Measurements from ENCODE around the gene SOBP.
A peak's percentile ranks its signal among the peaks of the same experiment; 100 is the strongest.

SOBP gene

DNA sequence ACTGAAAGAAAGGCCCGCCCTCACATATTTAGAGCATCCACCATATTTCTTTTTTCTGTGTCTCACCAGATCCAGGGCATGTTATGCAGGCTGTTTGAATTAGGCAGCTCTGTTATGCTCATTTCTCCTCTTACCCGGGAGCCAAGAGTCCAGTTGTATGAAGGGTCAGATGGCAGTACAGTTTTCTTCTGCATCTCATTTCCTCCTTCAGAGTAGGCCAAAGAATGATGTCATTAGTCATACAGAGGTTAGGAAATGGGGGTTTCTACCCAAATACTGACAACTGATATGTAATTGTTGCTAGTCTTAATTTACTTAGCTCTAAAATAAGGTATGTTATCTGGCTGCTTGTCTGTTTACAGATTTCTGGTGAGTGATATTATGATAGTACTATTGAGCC lies 130.8 kb downstream of the SOBP start:
- no peak for DNase-seq

DNA sequence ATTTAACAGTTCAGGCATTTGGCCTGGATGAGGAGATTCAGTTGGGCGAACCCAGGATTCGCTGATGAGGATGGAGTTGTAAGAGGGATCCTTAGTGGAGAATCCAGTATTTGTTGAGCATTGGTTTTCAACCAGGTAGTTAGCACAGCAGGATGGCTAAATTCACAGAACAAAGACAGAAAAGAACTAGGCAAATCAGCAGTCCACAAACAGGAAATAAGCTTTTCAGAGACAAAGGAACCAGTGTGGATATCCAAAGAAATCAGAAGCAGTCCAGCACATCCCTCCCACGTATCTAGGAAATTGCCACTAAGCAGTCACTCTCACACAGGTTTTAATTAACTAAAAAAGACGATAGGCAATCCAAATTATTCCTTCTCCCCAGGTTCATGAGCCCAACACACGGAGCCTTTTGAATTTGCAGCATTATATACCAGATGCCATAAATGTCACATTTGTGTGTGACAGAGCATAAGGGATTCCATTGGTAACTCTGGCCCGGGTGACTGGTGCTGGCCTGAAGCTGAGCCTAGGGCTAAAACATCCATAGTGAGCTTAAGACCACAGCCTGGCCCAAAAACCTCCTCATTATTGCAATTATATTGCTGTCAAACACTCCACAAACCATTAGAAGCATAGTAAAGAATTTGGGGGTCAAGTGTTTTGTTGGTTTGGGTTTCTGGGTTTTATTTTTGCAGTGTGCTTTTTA lies 131.5 kb downstream of the SOBP start:
- DNase-seq: peak; percentile 73

DNA sequence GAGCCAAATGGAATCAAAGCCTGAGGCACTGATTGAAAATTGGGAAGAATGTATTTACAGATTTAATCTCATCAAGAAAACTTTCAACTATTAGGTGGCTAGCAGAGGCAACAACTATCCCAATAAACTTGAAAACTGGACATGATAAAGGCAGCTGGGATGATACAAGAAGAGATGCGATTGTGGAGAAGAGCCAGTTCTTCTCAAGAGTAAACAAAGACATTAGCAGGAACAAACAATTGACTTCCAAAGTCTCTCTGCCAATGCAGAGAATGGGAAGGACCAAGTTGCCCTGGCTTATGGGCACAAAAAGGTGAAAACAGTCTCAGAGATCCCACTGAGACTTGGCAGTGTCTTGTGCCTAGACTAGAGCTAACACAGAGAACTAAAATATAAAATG lies 132.4 kb downstream of the SOBP start:
- no peak for DNase-seq

DNA sequence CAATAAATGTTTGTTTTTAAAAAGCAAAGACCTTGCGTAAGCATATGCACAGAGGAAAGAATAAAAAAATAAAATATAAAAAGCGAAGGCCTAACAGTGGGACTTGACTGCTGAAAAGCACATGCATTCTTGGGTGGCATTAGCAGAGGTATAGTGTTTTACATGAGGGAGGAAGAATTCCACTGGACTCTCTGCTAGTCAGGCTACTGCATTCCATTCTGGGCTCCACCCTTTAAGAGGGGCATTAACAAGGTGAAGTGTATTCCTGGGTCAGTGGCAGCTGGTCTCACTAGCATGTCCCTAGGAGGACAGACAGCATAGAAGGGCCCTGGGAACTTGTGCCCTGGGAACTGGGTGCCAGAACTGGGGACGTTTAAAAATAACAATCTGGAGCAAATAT lies 134.1 kb downstream of the SOBP start:
- no peak for DNase-seq

DNA sequence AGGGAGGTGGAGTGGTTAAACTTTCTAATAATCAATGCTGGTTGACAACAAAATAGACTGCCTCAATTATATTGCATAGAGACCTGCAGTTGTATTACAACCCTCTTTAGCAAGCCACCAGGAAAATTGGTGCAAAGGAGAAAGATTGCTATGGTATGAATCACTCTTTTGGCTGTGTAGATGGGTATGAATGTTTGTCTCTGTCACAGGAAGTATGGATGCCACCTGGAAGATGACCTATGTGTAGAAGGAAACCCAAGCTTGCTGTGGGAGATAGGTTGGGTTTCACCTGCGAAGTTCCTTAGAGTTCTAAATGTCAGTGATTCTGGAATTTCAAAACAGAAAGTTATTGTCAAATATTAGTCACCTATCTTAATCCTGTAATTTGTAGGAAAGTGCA lies 134.6 kb downstream of the SOBP start:
- no peak for DNase-seq

DNA sequence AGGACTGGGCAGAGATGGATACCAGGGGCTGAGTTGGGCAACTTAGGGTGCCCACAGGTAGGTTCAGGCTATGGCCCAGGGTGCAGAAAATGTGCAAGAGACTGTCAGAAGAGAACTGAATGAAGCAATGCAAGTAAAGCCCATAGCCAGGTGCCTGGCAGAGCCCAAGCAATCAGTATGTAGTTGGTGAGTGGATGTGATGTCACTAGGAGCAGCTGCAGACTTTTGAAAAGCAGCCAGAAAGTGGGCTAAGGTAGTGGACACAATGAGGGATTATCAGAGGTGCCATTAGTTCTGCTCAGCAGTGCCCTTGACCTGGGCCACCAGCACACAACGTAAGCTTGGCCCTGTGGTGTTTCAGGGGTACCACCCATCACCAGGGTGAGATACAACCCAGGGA lies 135.3 kb downstream of the SOBP start:
- peak; percentile 53 for DNase-seq

DNA sequence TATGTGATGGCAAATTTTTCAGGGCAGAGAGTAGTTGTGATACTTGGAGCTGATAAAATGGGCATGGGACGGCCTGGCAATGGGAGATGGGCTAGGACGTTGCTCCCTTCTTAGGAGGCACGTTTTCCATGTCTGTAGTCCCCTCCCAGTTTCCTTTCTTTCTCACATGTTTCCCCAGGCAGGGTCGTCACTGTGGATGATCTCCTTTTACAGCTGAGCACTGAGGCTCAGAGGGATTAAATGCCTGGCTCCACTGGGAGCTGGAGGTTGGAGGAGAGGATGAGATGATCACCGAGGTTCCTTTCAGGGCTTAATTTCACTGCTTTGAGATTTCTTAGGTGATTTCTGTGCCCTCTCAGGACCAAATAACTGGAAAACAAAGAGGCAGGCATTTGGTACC lies 136.7 kb downstream of the SOBP start:
- DNase-seq: no peak

DNA sequence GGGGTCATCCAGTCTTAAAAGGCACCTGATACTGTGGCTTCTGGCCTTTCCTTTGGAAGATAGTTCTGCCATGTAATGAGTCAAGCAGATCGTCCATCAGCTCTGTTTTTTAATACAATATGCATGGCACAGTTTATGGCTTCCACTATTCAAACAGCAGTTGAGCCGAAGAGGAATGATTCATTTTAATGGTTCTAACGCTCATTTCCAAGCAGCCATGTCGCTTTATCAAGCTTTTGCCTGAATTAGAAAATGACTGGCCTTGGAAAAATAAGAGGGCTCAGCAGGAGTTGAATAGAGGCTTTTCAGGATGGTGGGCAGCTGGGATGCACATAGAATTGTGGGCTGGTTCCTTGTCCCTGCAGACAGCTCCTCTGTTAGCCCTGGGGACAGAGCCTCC lies 138.1 kb downstream of the SOBP start:
- DNase-seq: peak; percentile 37

DNA sequence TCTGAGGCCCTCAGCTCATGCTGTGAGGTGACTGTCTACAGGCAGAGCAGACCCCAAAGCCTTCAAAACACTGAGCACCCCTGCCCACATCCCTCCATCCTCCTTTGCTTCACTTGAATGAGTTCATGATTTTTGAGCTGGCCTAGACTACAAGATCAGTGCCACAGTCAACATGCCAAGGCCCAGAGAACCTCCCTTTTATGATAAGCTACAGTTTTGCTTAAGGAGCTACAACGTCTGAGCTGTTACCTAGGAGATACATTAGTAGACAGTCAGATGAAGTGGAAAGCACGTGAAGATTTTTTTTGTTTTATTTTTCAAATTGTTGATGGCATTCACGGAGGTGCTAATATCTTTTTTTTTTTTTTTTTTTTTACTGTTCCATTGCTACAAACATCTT lies 139.0 kb downstream of the SOBP start:
- no peak for DNase-seq

DNA sequence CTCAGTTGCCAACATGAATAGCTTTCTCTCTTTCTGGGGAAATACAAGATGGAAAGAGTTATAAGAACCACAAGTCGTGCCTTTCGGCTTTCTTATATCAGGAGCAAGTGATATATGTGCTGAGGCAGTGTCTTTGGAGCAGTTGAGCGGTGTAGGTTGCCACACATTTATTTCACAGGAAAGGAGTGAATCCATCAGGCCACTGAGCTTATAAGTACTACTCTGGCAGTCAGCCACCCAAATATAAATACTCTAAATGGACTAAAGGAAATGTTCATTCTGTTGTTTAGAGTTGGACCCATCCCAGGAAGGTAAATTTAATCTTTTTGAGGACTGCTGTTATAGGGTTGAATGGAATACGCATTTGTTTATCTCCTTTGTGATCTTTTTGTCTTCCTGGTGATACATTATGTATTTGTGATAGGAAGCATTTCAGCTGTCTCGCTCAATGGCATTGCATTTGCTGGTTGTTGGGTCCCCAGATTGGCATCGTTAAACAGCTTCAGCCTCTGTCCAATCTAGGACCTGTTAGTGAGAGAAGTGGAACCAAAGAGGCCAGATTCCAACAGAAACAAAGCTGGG lies 139.7 kb downstream of the SOBP start:
- peak; percentile 98 for DNase-seq

DNA sequence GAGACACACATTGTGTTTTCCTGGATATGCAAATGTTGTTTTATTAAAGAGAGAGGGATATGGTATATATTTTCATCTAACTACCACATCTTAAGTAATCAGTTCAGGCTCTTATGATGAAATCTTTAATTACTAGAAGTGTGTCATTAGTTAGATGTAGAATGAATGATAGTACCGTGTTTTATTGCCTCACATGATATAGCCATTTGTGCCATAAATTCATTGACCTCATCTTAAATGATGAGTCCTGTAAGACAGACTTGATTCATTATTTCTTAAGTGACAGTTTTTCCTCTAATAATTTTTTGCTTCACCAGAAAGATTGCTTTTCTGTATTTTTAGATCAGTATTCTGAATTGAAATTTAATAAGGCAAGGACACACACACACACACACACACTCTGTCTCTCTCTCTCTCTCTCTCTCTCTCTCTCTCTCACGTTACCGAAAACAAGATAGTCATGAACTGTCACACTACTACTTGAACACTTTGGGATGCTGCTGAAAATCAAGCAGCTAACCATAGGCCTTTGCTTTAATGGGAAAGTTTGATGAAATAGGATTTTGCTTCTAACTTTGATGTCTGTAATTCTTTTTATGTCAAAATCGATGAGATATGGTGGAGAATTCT lies 140.5 kb downstream of the SOBP start:
- no peak for DNase-seq

DNA sequence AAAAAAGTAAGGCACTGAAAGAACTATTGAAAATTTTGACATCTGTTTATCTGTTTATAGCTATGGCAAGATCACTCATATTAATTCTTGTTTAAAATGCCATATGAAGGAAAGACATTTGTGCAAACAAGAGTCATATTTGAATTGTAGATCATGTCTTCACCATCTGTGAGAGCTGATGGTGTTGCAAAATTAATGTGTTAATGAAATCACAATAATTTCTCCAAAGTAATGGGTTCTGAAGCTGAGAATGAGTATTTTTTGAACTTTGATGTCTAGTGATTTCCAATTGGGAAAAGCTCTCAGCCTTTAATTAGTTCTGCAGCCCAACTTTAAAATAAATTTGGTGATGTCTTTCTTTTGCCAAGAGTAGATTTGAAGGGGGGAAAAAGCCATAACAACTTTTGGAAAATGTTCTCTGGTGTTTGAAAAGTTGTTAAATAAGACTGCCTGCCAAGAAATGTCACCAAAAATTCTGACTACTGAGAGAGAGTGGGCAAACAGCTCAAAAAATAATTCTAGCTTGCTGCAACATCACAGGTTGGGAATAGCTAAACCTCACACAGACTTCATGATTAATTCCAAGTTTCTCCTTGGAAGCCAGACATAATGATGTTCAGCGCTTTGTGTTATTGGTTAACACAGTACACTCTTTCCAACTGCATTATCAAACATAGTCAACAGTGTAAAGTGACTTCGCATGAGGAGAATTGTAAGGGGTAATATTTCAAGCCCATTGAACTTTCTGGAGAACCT lies 142.6 kb downstream of the SOBP start:
- no peak for DNase-seq

DNA sequence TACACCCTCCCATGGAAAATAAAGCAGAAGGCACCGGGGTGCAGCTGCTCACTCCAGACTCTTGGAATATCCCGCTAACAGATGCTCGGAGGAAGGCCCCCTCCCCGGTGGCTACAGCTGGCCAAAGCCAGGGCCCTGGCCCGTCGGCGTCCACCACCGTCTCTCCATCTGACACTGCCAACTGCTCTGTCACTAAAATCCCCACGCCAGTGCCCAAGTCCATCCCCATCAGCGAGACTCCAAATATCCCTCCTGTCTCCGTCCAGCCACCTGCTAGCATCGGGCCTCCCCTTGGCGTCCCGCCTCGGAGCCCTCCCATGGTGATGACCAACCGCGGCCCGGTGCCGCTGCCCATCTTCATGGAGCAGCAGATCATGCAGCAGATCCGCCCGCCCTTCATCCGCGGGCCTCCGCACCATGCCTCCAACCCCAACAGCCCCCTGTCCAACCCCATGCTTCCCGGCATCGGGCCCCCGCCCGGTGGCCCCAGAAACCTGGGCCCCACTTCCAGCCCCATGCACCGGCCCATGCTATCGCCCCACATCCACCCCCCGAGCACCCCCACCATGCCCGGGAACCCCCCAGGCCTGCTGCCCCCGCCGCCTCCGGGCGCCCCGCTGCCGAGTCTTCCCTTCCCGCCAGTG lies 143.9 kb downstream of the SOBP start:
- DNase-seq: no peak

DNA sequence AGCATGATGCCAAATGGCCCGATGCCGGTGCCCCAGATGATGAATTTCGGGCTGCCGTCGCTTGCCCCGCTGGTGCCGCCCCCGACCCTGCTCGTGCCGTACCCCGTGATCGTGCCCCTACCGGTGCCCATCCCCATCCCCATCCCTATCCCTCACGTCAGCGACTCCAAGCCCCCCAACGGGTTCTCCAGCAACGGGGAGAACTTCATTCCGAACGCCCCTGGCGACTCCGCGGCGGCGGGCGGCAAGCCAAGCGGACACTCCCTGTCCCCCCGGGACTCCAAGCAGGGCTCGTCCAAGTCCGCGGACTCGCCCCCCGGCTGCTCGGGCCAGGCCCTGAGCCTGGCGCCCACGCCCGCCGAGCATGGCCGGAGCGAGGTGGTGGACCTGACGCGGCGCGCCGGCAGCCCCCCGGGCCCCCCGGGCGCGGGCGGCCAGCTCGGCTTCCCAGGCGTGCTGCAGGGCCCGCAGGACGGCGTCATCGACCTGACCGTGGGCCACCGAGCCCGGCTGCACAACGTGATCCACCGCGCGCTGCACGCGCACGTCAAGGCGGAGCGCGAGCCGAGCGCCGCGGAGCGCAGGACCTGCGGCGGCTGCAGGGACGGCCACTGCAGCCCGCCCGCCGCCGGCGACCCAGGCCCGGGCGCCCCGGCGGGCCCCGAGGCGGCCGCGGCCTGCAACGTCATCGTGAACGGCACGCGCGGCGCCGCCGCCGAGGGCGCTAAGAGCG lies 144.6 kb downstream of the SOBP start:
- no peak for DNase-seq

DNA sequence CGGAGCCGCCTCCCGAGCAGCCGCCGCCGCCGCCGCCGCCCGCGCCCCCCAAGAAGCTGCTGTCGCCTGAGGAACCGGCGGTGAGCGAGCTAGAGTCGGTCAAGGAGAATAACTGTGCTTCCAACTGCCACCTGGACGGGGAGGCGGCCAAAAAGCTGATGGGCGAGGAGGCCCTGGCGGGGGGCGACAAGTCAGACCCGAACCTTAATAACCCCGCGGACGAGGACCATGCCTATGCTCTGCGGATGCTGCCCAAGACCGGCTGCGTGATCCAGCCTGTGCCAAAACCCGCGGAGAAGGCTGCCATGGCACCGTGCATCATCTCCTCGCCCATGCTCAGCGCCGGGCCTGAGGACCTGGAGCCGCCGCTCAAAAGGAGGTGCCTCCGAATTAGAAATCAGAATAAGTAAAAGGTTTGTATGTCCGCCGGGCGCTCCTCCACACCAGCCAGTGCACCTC lies 145.2 kb downstream of the SOBP start:
- DNase-seq: no peak

DNA sequence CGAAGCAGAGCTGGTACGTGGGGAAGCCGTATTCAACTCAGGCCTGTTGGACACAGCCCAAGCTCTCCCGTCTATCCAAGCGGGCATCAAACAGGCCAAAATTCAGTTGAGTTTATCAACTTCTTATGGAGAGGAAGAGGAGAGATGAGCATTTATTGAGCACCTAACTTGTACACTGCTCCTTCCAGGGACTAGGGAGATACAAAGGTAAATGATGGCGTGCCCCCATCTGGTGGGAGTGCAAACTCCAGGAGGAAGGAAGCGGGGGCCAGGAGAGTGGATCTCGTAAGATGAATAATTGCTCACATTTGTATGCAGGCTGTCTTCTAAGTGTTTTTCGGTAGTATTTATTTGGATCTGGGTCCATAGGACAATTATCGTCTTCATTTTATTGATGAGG lies 146.6 kb downstream of the SOBP start:
- no peak for DNase-seq

DNA sequence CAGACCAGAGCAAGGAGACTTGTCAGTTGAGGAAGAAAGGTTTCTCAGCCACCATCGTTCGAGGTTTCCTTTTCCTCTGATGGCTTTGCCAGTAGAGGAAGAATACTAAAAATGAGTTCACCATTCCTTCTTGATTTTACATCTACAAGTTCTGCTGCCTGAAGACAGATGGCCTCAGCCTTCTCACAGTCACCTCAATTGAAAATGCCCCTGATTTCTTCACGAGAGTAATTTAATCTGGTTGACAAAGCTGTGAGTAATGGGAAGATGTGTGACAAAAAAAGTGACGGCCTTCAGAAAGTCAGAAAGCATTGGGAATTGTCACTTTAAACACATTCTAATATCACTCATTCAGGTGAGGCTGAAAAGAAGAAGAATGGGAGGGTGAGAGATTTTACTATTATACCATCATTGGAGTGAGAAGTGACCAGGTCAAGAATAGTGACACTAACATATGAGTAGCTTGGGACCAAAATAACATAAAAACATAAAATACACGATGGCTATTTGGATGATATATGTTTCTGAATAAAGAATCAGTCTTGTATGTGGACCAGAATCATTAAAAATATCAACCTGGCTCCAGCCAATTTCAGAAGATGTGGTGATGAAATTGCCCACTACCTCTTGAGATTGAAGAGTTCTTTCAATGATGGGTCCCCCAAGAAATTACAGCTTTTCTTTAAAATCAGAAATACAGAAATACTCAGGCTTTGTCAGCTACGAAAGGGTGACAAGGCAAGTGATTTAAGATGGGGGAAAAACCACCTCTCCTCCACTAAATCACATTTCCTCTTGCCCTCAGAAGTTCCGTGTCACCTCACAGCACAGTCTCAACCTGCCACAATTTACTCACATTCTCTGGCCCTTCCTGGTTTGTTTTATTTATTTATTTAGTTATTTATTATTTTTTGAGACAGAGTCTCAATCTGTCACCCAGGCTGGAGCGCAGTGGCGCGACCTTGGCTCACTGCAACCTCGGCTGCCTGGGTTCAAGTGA lies 147.7 kb downstream of the SOBP start:
- no peak for DNase-seq

DNA sequence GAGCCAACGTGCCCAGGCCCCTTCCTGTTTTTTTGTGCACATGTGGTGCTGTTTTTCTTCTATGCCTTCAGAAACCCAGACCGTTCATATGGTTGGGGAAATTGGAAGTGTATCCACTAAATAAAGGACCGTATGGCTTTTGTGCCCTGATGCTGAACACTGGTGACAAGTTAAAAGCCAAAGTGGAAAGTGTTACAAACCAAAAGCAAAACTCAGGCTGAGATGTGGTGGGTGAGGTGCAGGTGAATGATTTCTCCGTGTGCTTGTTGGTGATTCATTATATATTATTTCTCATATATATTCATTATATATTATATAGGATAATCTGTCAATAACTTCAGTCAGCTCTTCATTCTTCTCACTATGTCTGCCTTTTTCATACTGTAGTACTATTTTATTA lies 148.6 kb downstream of the SOBP start:
- no peak for DNase-seq

DNA sequence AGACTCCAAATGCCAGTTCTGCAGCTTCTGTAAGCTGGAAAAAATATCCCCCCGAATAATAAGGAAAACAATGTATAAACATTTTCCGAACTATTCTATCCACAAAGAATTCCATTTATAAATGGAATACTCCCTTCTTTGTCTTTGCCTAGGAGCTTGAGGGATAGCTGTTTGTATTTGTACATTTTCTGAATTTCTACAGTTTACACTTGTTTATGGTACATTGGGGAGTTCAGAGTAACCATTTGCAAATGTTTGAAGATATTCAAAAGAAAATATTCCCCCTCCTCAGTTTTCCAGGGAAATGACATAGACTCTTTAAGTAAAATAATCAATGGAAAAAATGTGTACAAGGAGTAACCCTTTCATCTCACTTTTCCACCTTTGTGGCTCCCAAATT lies 149.6 kb downstream of the SOBP start:
- no peak for DNase-seq

DNA sequence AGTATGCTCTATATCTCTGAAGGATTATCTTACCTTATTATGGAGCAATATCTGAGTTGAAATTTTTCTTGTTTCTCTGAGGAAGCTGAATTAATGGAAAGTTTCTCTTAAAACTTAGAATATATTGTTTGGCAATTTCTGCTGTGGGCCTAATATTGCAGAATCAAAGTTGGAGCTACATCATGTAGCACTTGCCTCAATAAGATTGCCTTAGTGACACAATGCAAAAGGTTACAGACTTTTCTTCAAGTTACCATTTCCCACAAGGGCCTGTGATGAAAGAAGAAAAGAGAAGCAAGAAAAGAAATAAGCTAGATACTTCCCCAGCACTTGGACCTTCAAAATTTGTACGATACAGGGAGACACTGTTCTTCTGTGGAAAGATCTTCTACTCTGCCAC lies 151.2 kb downstream of the SOBP start:
- no peak for DNase-seq

DNA sequence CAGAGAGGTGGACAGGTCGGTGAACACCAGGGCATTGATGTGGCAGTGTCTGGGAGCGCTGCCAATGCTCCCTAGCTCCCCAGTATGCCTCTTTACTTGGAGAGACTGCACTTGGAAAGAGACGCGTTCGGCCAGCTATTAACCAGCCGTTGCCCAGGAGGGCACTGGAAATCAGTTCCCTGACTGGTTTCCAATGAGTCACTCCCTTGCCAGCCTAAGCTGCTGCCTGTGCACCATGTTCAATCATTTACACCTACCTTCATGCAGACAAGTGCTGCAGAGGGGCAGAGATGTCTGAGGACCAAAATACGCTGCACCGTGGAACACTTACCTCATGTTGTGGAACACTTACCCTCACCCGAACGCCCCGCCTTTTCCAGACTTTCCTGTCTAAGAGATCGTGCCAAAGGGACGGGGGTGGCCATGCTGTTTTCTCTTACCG lies 151.6 kb downstream of the SOBP start:
- no peak for DNase-seq
